Endodermal cell (in vitro differentiated cells): Measurements from ENCODE around the gene MYBPC3. TPM values are rescaled to one million over a fixed set of nuclear protein-coding genes. Genes with fewer than 3 reads are reported as not detected.

Source experiments
- DNase-seq: peaks from one replicate; pipeline ENCODE4 v3.0.0-alpha.2; 2017
- H3K27ac ChIP-seq: 2 replicates; pipeline ENCODE4 v1.5.1; 2013; ENCODE audit warnings: mild to moderate bottlenecking, low read depth, low read length, moderate library complexity
- H3K27me3 ChIP-seq: 2 replicates; pipeline ENCODE4 v1.6.1; 2013; ENCODE audit warnings: mild to moderate bottlenecking, low read length, moderate library complexity; ENCODE audit not compliant: insufficient read depth, control insufficient read depth, poor library complexity, severe bottlenecking
- H3K36me3 ChIP-seq: 2 replicates; pipeline ENCODE4 v1.7.0; 2013; ENCODE audit warnings: mild to moderate bottlenecking, low read length, moderate library complexity; ENCODE audit not compliant: control insufficient read depth, insufficient read depth
- H3K4me1 ChIP-seq: one replicate; pipeline ENCODE4 v1.7.0; 2013; ENCODE audit warnings: low read length; ENCODE audit not compliant: control insufficient read depth, insufficient read depth
- H3K4me3 ChIP-seq: 2 replicates; pipeline ENCODE4 v1.5.1; 2013; ENCODE audit warnings: mild to moderate bottlenecking, low read length, moderate library complexity
- H3K9ac ChIP-seq: 2 replicates; pipeline ENCODE4 v1.6.1; 2013; ENCODE audit warnings: mild to moderate bottlenecking, low read length, moderate library complexity; ENCODE audit not compliant: poor library complexity, severe bottlenecking; ENCODE audit errors: extremely low read depth
- H3K9me3 ChIP-seq: 2 replicates; pipeline ENCODE4 v1.6.1; 2013; ENCODE audit warnings: mild to moderate bottlenecking, low read length, moderate library complexity; ENCODE audit not compliant: control insufficient read depth
- H3K27ac Mint-ChIP-seq: 2 replicates; pipeline ENCODE4 v1.8.0; 2020; ENCODE audit warnings: mixed read lengths
- H3K27me3 Mint-ChIP-seq: 2 replicates; pipeline ENCODE4 v1.8.0; 2021; ENCODE audit warnings: mild to moderate bottlenecking, mixed read lengths; ENCODE audit not compliant: insufficient read depth
- H3K36me3 Mint-ChIP-seq: 2 replicates; pipeline ENCODE4 v1.8.0; 2020; ENCODE audit warnings: low read depth, mixed read lengths
- H3K4me1 Mint-ChIP-seq: 2 replicates; pipeline ENCODE4 v1.8.0; 2020; ENCODE audit warnings: mixed read lengths
- H3K4me3 Mint-ChIP-seq: 2 replicates; pipeline ENCODE4 v1.8.0; 2020; ENCODE audit warnings: mild to moderate bottlenecking, moderate library complexity, mixed read lengths
- H3K9me3 Mint-ChIP-seq: 2 replicates; pipeline ENCODE4 v1.8.0; 2020; ENCODE audit warnings: mild to moderate bottlenecking, mixed read lengths
- WGBS, 2 experiments: methylation state at CpG; one replicate each; pipeline versions ENCODE4 v1.1.5 to v1.1.7; 2013; ENCODE audit warnings: missing lambda C conversion rate in 2 of 2, mixed read lengths in 1 of 2; ENCODE audit not compliant: insufficient coverage in 1 of 2, insufficient read length in 1 of 2; 5-methylcytosine and 5-hydroxymethylcytosine counted together
- total RNA-seq, 2 donors: library from RNA; stranded (reverse); fragmentation: NEBNext Ultra II Directional in 1 of 2; extraction: Animal tissue kit (Norgen Biotek cat#: 25700) in 1 of 2; gene quantifications; 2 replicates in 1 of 2; 3 replicates in 1 of 2; pipeline ENCODE4 v1.2.1, GENCODE V29; 2021
- TF ChIP-seq, protein P1 (sequence below): fragments of 200-600 bp; sonication (generic); conservative IDR thresholded peaks from 2 replicates; pipeline ENCODE4 v1.5.0; 2021; ENCODE audit warnings: antibody characterized with exemption, mild to moderate bottlenecking

Gene MYBPC3
- total RNA-seq, 2 donors from 2014 or later, result 0.07 TPM; not detected in 1

- Histone ChIP-seq H3K4me1 (no peaks in the 10 kb centered on the region), H3K9ac (no peak overlapping the region), H3K4me3 (no peak overlapping the region), H3K9me3 (no peaks in the 10 kb centered on the region), H3K36me3 (no peaks in the 10 kb centered on the region), H3K27ac (no peak overlapping the region), H3K27me3 (no peaks in the 10 kb centered on the region)
- H3K27me3 Mint-ChIP-seq, result no peaks in the 10 kb centered on the region
- no peak overlapping the region for H3K27ac Mint-ChIP-seq
- no peak overlapping the region for H3K4me3 Mint-ChIP-seq
- no peaks in the 10 kb centered on the region for H3K9me3 Mint-ChIP-seq
- H3K4me1 Mint-ChIP-seq, result peaks cover 6% of the 10 kb centered on the region
- TF ChIP-seq, protein P1, sequence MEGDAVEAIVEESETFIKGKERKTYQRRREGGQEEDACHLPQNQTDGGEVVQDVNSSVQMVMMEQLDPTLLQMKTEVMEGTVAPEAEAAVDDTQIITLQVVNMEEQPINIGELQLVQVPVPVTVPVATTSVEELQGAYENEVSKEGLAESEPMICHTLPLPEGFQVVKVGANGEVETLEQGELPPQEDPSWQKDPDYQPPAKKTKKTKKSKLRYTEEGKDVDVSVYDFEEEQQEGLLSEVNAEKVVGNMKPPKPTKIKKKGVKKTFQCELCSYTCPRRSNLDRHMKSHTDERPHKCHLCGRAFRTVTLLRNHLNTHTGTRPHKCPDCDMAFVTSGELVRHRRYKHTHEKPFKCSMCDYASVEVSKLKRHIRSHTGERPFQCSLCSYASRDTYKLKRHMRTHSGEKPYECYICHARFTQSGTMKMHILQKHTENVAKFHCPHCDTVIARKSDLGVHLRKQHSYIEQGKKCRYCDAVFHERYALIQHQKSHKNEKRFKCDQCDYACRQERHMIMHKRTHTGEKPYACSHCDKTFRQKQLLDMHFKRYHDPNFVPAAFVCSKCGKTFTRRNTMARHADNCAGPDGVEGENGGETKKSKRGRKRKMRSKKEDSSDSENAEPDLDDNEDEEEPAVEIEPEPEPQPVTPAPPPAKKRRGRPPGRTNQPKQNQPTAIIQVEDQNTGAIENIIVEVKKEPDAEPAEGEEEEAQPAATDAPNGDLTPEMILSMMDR, result no peak
- H3K36me3 Mint-ChIP-seq, result no peaks in the 10 kb centered on the region
- DNase-seq, result no peak
- 93% methylated on average over 11 to 19 of the region's 20 CpGs for WGBS, 2 experiments
Measured at GRCh38 chr11:47393163-47394049, 40.9 kb upstream of the MYBPC3 start.

DNA sequence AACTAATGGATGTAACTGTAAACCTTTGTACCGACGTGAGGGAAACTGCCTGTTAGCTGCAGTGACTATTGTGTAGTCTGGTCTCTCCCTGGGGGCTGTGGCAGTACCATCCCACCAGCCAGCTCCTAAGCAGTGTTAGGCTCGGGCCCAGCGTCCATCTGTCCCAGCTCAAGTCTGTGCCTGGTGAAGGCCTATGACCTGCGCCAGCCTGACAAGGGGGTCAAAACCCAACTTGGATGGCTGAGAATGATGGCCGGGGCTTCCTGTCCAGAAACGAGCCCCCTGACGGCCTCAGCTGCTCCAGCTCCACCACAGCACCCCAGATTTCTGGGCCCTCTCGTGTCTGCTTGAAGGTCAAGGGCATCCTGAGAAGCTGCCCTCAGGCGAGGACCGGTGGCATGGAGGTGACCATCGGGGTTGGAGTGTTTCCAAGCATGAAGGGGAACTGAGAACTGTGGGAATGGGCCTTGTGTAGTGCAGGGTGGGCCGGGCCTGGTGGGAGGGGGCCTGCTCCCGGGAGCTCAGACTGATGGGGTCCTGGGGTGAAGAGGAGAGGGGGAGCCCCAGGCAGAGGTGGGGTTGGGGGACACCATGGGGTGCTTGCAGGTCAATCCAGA lies 40.2 kb upstream of the MYBPC3 start:
- Histone ChIP-seq H3K27ac (no peak overlapping the region), H3K27me3 (no peaks in the 10 kb centered on the region), H3K4me3 (no peak overlapping the region), H3K9me3 (no peaks in the 10 kb centered on the region), H3K9ac (no peak overlapping the region), H3K4me1 (no peaks in the 10 kb centered on the region), H3K36me3 (no peaks in the 10 kb centered on the region)
- no peaks in the 10 kb centered on the region for H3K36me3 Mint-ChIP-seq
- no peaks in the 10 kb centered on the region for H3K4me1 Mint-ChIP-seq
- TF ChIP-seq, protein P1, result no peak
- H3K9me3 Mint-ChIP-seq, result no peaks in the 10 kb centered on the region
- H3K4me3 Mint-ChIP-seq, result no peak overlapping the region
- no peak overlapping the region for H3K27ac Mint-ChIP-seq
- no peaks in the 10 kb centered on the region for H3K27me3 Mint-ChIP-seq
- 91 to 93% methylated on average over 9 to 14 of the region's 14 CpGs for WGBS, 2 experiments
- DNase-seq, result no peak

GRCh38 chr11:47391711-47392432 lies 39.4 kb upstream of the MYBPC3 start:
- no peak overlapping the region for H3K9ac ChIP-seq
- H3K27ac ChIP-seq, result no peak overlapping the region
- H3K4me3 ChIP-seq, result no peak overlapping the region
- Mint-ChIP-seq H3K4me1 (no peaks in the 10 kb centered on the region), H3K27ac (no peak overlapping the region), H3K9me3 (no peaks in the 10 kb centered on the region), H3K27me3 (no peaks in the 10 kb centered on the region), H3K4me3 (no peak overlapping the region), H3K36me3 (no peaks in the 10 kb centered on the region)
- no peaks in the 10 kb centered on the region for H3K4me1 ChIP-seq
- no peaks in the 10 kb centered on the region for H3K9me3 ChIP-seq
- TF ChIP-seq, protein P1, result no peak
- DNase-seq, result no peak
- no peaks in the 10 kb centered on the region for H3K27me3 ChIP-seq
- 95% methylated on average over 11 to 16 of the region's 16 CpGs for WGBS, 2 experiments
- no peaks in the 10 kb centered on the region for H3K36me3 ChIP-seq
